HL-60 (cell line): ENCODE results near the gene ZBTB44.

ENCODE experiments used
- DNase-seq, 2 experiments: peaks; one replicate each; pipeline ENCODE4 v3.0.0-alpha.2; 2010 to 2020; ENCODE audit warnings: low read depth in 1 of 2, low spot score in 1 of 2
- H3K27ac ChIP-seq: fragments of 250-450 bp; sonication (Bioruptor Pico); replicated peaks from 2 replicates; pipeline ENCODE4 v1.5.1; 2020; ENCODE audit warnings: mild to moderate bottlenecking, moderate library complexity
- H3K27me3 ChIP-seq: fragments of 250-450 bp; sonication (Bioruptor Pico); 2 replicates; pipeline ENCODE4 v1.5.1; 2021; ENCODE audit warnings: mild to moderate bottlenecking, moderate library complexity; ENCODE audit not compliant: insufficient read depth, poor library complexity, severe bottlenecking
- H3K4me3 ChIP-seq: replicated peaks from 2 replicates; pipeline ENCODE4 v1.5.1; 2011; ENCODE audit warnings: mild to moderate bottlenecking, control low read depth, low read length; ENCODE audit not compliant: insufficient read depth
- GABPA ChIP-seq: IDR thresholded peaks from 2 replicates; pipeline ENCODE4 v1.6.1; 2012; ENCODE audit warnings: low read depth
- POLR2AphosphoS5 ChIP-seq: IDR thresholded peaks from 2 replicates; pipeline ENCODE4 v1.6.1; 2012; ENCODE audit warnings: low read depth
- SPI1 ChIP-seq: IDR thresholded peaks from 2 replicates; pipeline ENCODE4 v1.6.1; 2012; ENCODE audit warnings: low read depth, mild to moderate bottlenecking, borderline replicate concordance
- TF ChIP-seq, protein P1 (sequence below): IDR thresholded peaks from one replicate; pipeline ENCODE4 v1.5.1; 2011; ENCODE audit warnings: low read length, control low read depth, inconsistent platforms; ENCODE audit not compliant: insufficient read depth
- TF ChIP-seq, protein P2 (sequence below): IDR thresholded peaks from 2 replicates; pipeline ENCODE4 v1.6.1; 2012; ENCODE audit warnings: low read depth; ENCODE audit not compliant: insufficient replicate concordance

ZBTB44 gene

DNA sequence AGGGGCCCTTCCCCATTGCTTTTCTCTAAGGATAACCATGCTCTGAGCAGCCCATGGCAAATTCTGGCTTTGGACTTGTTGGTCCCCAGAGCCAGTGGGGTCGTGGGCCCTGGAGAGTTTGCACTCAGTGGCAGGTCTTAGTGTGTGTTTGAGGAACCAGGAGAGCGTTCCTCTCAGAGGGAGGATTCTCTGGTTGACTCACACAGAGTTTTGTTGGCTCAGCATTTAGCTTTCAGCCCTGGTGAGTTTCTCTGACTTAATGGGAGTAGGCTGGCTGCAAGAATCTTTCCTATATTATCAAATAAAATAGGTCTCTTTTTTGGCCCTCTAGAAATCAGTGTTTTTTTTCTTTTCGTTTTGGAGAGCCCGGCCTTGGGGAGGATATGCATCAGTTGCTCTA, 134.2 kb downstream of the ZBTB44 start:
- DNase-seq: no peak
- Histone ChIP-seq H3K27me3 (no peaks in the 10 kb centered on the region), H3K27ac (no peak overlapping the region), H3K4me3 (no peak overlapping the region)
- TF ChIP-seq, protein P1, sequence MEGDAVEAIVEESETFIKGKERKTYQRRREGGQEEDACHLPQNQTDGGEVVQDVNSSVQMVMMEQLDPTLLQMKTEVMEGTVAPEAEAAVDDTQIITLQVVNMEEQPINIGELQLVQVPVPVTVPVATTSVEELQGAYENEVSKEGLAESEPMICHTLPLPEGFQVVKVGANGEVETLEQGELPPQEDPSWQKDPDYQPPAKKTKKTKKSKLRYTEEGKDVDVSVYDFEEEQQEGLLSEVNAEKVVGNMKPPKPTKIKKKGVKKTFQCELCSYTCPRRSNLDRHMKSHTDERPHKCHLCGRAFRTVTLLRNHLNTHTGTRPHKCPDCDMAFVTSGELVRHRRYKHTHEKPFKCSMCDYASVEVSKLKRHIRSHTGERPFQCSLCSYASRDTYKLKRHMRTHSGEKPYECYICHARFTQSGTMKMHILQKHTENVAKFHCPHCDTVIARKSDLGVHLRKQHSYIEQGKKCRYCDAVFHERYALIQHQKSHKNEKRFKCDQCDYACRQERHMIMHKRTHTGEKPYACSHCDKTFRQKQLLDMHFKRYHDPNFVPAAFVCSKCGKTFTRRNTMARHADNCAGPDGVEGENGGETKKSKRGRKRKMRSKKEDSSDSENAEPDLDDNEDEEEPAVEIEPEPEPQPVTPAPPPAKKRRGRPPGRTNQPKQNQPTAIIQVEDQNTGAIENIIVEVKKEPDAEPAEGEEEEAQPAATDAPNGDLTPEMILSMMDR: no peak
- TF ChIP-seq SPI1 (no peak), GABPA (no peak), POLR2AphosphoS5 (no peak)
- TF ChIP-seq, protein P2, sequence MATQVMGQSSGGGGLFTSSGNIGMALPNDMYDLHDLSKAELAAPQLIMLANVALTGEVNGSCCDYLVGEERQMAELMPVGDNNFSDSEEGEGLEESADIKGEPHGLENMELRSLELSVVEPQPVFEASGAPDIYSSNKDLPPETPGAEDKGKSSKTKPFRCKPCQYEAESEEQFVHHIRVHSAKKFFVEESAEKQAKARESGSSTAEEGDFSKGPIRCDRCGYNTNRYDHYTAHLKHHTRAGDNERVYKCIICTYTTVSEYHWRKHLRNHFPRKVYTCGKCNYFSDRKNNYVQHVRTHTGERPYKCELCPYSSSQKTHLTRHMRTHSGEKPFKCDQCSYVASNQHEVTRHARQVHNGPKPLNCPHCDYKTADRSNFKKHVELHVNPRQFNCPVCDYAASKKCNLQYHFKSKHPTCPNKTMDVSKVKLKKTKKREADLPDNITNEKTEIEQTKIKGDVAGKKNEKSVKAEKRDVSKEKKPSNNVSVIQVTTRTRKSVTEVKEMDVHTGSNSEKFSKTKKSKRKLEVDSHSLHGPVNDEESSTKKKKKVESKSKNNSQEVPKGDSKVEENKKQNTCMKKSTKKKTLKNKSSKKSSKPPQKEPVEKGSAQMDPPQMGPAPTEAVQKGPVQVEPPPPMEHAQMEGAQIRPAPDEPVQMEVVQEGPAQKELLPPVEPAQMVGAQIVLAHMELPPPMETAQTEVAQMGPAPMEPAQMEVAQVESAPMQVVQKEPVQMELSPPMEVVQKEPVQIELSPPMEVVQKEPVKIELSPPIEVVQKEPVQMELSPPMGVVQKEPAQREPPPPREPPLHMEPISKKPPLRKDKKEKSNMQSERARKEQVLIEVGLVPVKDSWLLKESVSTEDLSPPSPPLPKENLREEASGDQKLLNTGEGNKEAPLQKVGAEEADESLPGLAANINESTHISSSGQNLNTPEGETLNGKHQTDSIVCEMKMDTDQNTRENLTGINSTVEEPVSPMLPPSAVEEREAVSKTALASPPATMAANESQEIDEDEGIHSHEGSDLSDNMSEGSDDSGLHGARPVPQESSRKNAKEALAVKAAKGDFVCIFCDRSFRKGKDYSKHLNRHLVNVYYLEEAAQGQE: no peak

DNA sequence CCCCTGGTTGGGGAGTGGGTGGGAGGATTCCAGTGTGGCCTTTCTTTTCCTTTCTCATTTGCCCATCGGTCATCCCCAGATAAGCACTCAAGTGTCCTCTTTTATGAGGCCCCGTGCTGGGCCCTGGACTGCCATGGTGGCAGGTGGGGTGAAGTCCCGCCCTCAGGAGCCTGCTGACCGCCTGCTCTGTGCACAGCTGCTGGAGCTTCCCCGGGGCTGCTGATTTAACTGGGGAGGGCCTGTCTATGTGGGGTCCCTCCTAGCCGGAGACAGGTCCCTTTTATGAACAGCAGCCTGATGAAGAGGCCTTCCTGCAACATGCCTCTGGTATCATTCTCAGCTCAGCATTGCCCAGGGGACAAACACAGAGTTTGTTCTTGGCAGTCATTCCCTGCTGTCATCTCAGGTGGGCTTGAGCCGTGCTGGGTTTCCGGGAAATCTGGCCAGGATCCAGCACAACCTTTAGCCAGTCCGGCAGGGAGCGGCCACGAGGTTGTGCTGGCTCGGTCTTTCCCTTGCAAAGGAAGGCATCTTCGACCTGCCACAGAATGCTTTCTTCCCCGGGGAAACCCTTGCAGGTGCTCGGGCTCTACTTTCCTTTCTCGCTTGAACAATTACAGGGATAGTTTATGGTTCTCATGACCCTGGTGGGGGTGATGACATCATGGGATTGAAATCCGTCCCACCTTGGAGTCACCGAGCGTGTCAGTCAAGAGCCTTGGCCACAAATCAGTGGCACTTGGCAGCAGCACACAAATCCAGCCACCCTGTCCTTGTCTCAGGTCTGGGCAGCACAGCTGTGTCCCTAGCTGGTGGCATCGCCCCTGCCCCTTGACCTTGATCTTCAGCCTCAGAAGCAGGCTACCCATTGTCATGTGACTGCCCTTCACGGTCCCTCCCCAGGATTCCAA, 135.1 kb downstream of the ZBTB44 start:
- Histone ChIP-seq H3K27ac (no peak overlapping the region), H3K4me3 (no peak overlapping the region), H3K27me3 (no peaks in the 10 kb centered on the region)
- DNase-seq: no peak
- no peak for TF ChIP-seq GABPA

DNA sequence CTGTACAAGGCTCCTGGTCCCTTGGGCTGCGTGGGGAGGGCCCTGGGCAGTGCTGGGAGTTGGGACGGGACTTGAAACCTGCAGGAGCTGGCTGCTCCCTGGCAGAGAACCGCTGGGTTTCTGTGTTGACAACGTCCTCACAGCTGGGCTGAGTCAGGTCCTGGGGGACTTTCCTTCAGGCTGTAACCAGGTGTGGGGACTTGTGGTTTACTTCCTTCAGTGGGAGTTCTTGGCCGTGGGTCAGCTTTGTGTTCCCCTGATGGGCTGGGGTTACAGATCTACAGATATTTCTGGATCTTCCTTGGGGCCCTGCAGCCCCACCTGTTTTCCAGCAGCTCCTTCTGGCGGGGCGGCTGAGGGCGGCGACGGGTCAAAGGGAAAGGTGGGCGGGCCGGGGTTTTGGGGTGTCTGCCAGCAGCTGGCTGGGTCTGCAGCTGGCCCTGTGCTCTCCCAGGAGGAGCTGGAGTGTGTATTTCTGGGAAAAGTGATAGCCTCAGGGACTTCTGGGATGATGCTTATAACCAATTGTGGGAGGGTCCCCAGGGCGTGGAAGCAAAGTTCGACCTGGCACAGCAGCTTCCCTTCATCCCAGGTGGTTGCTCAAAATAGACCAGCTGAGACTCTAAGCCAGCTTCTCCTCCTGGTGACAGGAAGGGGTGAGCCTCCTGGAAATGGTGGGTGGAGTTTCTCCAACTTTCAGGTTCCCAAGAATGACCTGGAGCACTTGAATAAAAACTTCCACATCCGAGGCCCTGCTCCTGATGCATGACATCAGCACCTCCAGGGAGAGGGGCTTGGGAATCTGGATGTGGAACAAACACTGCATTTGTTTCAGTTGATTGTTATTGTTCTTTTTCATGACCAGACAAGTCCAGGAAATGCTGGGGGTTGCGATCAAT, 136.0 kb downstream of the ZBTB44 start:
- TF ChIP-seq GABPA: no peak
- TF ChIP-seq POLR2AphosphoS5: no peak
- TF ChIP-seq, protein P2: no peak
- TF ChIP-seq, protein P1: no peak
- TF ChIP-seq SPI1: no peak
- no peak overlapping the region for H3K27ac ChIP-seq
- H3K4me3 ChIP-seq: no peak overlapping the region
- DNase-seq: no peak
- H3K27me3 ChIP-seq: no peaks in the 10 kb centered on the region

DNA sequence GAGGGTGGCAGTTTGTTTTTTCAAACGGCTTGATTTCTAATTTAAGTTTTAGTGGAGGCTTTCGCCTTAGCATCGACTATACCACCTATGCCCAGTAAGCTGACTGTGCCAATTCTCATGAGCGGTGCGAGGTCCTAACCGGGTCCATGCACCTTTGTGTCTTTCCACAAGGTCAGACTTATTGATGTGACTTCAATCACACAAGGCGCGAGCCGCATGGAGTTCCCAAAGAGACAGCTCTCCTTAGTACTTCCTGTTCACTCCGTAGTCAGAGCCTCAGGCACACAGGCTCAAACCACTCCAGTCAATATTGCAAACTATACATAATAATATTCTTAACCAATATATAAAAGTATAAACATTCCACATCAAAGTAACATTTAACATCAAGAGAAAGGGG, 136.9 kb downstream of the ZBTB44 start:
- Histone ChIP-seq H3K27ac (no peak overlapping the region), H3K4me3 (no peak overlapping the region), H3K27me3 (no peaks in the 10 kb centered on the region)
- no peak for DNase-seq
- TF ChIP-seq, protein P1: no peak
- TF ChIP-seq SPI1 (no peak), POLR2AphosphoS5 (no peak), GABPA (no peak)
- TF ChIP-seq, protein P2: no peak
